AG04450 (cell line): ENCODE results near the gene SH3TC1. TPM values are rescaled to one million over a fixed set of nuclear protein-coding genes. Genes with fewer than 3 reads are reported as not detected.

Source experiments
- CTCF ChIA-PET: fragments of 300-600, 350-600 bp; formaldehyde crosslinking; extraction: SDS; loops from one replicate; lab custom pipeline; 2022; ENCODE audit warnings: antibody characterized with exemption, inconsistent platforms; lab: Charles Lee
- POLR2A ChIA-PET: fragments of 350-600 bp; formaldehyde crosslinking; extraction: SDS; loops from one replicate; lab custom pipeline; 2021; ENCODE audit warnings: antibody characterized with exemption, inconsistent platforms; lab: Yijun Ruan, JAX
- DNase-seq: peaks from one replicate; pipeline ENCODE4 v3.0.0-alpha.2; 2011; ENCODE audit warnings: low read depth, low spot score
- H3K27ac ChIP-seq: one replicate; pipeline ENCODE4 v1.5.1; 2012; ENCODE audit warnings: low read depth, low read length, control low read depth
- H3K27me3 ChIP-seq: one replicate; pipeline ENCODE4 v1.6.0; 2012; ENCODE audit warnings: low read length; ENCODE audit not compliant: control insufficient read depth, insufficient read depth
- H3K4me3 ChIP-seq: 2 replicates; pipeline ENCODE4 v1.5.1; 2011; ENCODE audit warnings: mild to moderate bottlenecking, low read depth, low read length, control low read depth
- H3K9me3 ChIP-seq: 2 replicates; pipeline ENCODE4 v1.5.1; 2012; ENCODE audit warnings: low read length; ENCODE audit not compliant: control insufficient read depth, insufficient read depth
- CTCF ChIP-seq: IDR thresholded peaks from 2 replicates; pipeline ENCODE4 v1.5.1; 2011; ENCODE audit warnings: low read depth, low read length, control low read depth, inconsistent platforms
- polyA plus RNA-seq: library from polyadenylated mRNA; depleted of rRNA; stranded (reverse); fragments of >200 nt; gene quantifications from 2 replicates; pipeline ENCODE4 v1.2.3, GENCODE V29; 2011

Gene SH3TC1
- polyA plus RNA-seq, 1 experiment, result 0.98 TPM

- peaks cover 7% of the 10 kb centered on the region for H3K27me3 ChIP-seq
- POLR2A ChIA-PET, result no interaction called here
- DNase-seq, result no peak
- H3K9me3 ChIP-seq, result peaks cover 11% of the 10 kb centered on the region; the same call in 1 of the 2 replicates
- CTCF ChIA-PET, result interaction anchor here (2.5 to 3.8 kb wide), 2 partner anchors 68 to 158 kb away, joined by 8 to 25 read pairs; no protein-coding TSS in a partner anchor
- no peak overlapping the region for H3K27ac ChIP-seq
- TF ChIP-seq CTCF, result no peak
- H3K4me3 ChIP-seq, result no peak overlapping the region
Observed at GRCh38 chr4:8244931-8245460, 45.9 kb downstream of the SH3TC1 start.

GRCh38 chr4:8245884-8246833 lies 47.1 kb downstream of the SH3TC1 start:
- TF ChIP-seq CTCF, result no peak
- ChIA-PET CTCF (interaction anchor here (2.5 to 3.8 kb wide), 2 partner anchors 69 to 157 kb away, joined by 8 to 25 read pairs; no protein-coding TSS in a partner anchor), POLR2A (no interaction called here)
- H3K27ac ChIP-seq, result no peak overlapping the region
- H3K27me3 ChIP-seq, result peaks cover 7% of the 10 kb centered on the region
- H3K4me3 ChIP-seq, result no peak overlapping the region
- H3K9me3 ChIP-seq, result peaks cover 11% of the 10 kb centered on the region; the same call in 1 of the 2 replicates
- no peak for DNase-seq

GRCh38 chr4:8247047-8247930 lies 48.2 kb downstream of the SH3TC1 start:
- no peak for DNase-seq
- peaks cover 11% of the 10 kb centered on the region; the same call in 1 of the 2 replicates for H3K9me3 ChIP-seq
- CTCF ChIA-PET, result interaction anchor here (3.8 kb wide), 1 partner anchor 155 kb away, joined by 25 read pairs; no protein-coding TSS in a partner anchor
- H3K27me3 ChIP-seq, result peaks cover 7% of the 10 kb centered on the region
- H3K4me3 ChIP-seq, result no peak overlapping the region
- no peak overlapping the region for H3K27ac ChIP-seq
- no peak for TF ChIP-seq CTCF
- POLR2A ChIA-PET, result no interaction called here

GRCh38 chr4:8248091-8248490 lies 49.0 kb downstream of the SH3TC1 start:
- peaks cover 11% of the 10 kb centered on the region; the same call in 1 of the 2 replicates for H3K9me3 ChIP-seq
- peaks cover 7% of the 10 kb centered on the region for H3K27me3 ChIP-seq
- no peak overlapping the region for H3K27ac ChIP-seq
- no peak for TF ChIP-seq CTCF
- no peak overlapping the region for H3K4me3 ChIP-seq
- CTCF ChIA-PET, result no interaction called here
- DNase-seq, result no peak
- POLR2A ChIA-PET, result interaction anchor here (1.6 kb wide), 1 partner anchor 13 kb away, joined by 10 read pairs; no protein-coding TSS in a partner anchor
